Pons (tissue), 1 donor: ENCODE results near the gene FURIN.
"Not testable (repeated sequence)": the region's sequence is repeated elsewhere in the genome, so short reads cannot be mapped to it uniquely, and the experiment has no call there.

ENCODE experiments used
- DNase-seq: peaks from one replicate; pipeline ENCODE4 v3.0.0-alpha.2; 2016; ENCODE audit warnings: low spot score

The FURIN gene

DNA sequence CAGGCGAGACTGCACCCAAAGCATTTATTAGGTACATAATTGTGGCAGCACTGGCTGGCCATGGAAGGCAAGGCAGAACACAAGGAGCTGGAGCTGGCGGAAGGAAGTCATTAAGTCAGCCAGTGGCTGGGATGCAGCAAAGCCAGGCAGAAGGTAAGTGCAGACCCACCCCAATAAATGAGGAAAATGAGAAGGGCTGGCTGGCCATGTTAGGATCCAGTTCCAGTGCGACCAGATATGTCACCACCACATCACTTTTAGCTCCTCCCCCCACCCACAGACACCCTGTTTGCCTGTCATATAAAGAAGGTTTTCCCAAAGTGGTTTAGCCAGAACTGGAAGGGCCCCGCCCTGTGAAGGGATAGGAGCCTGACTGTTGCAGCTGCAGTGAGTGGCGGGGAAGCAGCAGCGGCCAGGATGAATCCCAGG lies at the start of gene FURIN:
Gene FURIN, plus strand, starts transcription at position 328 of the 429 bp plus-strand sequence. CDS start 7,153 bp downstream, outside the sequence.
- no peak for DNase-seq

DNA sequence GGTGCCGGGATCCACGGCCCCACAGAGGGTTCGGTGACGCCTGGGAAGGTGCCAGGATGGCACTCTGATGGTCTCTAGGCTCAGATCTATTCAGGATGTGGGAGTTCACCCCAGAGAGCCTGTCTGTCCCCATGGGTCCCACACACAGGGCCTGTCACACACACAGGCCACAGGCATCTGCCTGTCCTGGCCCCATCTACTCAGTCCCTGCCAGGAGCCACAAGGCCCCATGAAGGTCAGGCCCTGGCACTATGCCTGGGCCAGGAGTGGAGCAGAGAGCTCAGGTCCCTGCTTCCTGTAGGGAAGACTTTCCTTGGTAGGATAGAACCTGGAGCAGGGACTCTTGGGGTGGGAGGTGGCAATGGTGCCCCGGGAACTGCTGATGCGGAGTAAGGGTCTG lies 49.0 kb upstream of the FURIN start:
- DNase-seq, result no peak

DNA sequence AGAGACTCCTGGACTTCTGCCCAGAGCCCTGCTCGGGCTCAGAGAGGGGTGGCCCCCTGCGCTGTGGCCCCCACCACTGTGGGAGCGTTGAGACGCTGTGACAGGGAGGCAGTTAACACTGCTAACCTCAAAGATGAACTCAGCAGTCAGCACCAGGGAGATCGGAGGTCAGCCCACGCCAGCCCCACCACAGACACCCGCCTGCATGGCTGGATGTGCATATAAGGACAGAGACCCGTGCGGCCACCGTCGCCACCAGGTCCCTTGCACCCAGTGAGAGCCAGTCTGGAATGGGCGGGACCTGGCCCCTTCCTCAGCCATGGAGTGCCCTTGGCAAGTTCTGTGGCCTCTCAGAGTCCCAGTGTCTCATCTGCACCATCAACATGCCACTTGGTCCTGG lies 48.5 kb upstream of the FURIN start:
- no peak for DNase-seq

DNA sequence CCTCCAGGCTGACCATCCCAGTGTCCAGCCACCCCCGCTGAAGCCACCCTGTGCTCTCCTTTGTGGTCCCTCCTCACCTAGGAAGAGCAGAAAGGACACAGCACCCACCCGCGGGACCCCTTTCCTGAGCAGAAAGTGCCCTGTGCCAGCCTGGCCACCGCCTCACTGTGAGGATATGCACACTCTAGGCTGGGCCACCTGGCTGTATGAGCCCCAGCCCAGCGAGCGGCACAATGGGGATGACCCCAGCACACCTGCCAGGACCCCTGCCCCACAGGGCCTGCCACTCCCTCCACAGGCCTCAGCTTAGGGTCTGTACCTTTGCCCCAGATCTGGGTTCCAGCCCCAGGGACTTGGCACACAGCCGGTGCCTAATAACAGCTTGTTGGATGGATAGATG lies 47.9 kb upstream of the FURIN start:
- DNase-seq, result no peak

DNA sequence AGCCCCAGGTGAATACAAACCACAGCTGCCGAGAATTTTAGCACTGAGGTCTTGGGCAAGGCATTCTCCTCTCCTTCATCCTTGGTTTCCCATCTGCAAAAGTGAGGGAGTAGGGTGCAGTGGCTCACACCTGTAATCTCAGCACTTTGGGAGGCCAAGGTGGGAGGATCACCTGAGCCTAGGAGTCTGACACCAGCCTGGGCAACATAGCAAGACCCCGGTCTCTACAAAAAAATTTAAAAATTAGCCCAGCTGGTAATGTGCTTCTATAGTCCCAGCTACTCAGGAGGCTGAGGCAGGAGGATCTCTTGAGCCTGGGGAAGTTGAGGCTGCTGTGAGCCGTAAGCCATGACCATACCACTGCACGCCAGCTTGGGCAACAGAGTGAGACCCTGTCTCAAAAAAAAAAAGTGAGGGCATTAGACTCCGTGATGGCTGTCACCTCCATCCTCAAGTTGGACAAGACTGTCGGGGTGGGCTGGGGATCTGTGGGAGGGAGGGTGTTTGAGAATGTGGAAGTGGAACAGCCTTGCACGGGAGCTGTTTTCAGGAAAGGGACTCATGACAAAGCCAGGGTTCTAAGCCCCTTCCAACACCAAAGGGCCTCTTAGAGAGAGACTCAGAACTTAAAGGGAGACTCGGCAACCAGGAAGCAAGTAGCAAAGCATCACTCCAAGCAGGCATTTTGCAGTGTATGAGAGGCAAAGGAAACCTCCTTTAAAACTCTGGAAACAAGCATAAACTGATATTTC lies 46.0 kb upstream of the FURIN start:
- no peak for DNase-seq

DNA sequence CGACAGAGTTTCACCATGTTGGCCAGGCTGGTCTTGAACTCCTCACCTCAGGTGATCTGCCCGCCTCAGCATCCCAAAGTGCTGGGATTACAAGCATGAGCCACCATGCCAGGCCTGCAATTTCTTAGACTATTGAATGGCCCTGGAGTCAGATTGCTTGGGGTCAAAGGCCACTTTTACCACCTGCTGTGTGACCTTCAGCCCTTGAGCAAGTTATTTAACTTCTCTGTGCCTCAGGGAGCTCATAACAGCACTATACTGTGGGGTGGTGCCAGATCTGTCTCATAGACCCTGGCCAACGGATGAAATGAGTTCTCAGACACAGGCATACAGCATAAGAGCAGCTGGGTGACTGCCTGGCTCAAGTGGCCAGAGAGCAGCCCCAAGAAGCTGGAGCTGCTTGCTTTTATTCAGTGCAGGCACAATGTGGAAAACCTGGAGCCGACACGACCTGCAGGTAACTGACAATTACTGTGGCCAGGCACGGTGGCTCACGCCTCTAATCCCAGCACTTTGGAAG lies 44.9 kb upstream of the FURIN start:
- no peak for DNase-seq

DNA sequence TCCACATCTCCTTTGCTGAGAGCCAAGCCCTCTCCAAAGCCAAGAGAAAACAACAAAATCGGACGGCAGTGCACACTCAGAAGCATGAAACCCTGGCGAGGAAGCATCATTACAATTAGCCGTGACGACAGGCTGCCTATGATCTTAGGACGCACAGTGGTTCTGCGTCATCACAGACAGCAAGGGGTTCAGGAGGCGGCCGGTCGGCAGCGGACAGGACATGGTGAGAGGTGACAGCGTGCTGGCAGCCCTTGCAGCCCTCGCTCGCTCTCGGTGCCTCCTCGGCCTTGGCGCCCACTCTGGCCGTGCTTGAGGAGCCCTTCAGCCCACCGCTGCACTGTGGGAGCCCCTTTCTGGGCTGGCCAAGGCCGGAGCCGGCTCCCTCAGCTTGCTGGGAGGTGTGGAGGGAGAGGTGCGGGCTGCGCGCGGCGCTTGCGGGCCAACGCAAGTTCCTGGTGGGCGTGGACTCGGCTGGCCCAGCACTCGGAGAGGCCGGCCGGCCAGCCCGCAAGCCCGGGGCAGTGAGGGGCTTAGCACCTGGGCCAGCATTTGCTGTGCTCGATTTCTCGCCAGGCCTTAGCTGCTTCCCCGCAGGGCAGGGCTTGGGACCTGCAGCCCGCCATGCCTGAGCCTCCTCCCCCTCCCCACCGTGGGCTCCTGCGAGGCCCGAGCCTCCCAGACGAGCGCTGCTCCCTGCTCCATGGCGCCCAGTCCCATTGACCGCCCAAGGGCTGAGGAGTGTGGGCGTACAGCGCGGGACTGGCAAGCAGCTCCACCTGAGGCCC lies 43.1 kb upstream of the FURIN start:
- DNase-seq, result not testable (repeated sequence)

DNA sequence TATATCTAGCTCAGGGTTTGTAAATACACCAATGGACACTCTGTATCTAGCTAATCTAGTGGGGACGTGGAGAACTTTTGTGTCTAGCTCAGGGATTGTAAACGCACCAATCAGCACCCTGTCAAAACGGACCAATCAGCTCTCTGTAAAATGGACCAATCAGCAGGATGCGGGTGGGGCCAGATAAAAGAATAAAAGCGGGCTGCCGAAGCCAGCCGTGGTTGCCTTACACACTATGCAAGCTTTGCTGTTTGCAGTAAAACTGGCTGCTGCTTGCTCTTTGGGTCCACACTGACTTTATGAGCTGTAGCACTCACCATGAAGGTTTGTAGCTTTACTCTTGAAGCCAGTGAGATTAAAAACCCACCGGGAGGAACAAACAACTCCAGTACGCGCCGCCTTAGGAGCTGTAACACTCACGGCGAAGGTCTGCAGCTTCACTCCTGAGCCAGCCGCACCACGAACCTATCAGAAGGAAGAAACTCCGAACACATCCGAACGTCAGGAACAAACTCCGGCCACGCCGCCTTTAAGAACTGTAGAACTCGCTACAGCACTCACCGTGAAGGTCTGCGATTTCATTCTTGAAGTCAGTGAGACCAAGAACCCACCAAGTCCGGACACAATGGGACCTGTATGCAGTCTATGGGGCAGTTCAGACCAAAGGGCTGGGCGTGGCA lies 42.0 kb upstream of the FURIN start:
- not testable (repeated sequence) for DNase-seq

DNA sequence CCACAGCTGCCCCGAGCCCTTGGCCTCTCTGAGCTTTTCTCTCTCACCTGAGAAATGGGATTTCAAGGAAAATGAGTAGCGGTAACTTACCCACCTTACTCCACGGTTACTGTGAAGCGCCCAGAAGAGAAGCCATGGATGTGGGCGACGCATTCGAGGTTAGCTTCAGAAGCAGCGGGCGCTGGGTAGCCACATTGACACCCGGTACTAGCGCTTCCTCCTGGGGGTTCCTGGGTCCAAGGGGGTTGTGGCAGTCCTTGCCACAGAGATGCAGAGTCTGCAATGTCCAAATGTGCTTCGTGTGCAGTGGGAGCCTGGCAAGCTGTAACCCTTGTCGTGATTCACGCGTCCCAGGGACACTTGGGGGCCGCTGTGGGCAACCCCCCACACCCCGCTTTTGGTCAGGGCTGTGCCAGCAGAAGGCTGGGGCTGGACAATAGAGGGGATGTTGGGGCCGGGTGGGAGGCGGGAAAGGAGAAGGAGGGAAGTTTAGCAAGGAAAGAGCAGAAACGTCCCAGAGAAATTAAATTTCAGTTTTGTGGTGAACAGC lies 41.4 kb upstream of the FURIN start:
- DNase-seq, result no peak

DNA sequence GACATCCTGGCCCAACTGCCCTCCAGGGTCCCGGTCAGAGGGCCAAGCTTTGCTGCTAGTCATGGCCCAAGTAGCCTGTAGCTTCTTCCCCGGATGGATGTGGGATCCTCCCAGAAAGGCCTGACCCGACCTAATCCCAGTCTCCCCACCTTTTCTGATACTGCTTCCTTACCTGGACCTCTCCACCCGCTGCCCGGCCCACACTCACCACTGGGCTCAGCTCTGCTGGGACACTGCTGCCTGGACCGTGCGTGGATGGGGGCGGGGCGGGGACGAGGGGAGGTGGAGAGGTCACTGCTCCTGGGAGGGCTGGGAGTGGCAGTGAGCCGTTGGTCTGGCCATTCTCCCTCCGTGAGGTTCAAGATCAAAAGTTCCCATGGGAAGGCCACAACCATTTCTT lies 40.3 kb upstream of the FURIN start:
- DNase-seq, result no peak

DNA sequence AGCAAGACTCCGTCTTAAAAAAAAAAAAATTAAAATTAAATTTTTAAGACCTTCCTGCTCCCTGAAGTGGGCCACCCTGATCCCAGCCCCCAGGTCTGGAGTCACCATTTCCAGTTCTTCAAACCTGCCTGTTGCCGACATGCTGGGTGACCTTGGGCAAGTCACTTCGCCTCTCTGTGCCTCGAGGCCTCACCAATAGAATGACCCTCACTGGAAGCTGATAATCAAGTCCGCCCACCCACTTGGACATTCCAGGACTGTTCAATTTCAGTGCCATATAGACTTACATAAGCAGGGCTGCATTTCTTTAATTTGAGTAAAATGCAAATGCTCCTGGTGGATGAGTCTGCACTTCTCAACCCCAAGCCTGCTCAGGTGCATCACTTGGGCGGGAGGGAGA lies 39.3 kb upstream of the FURIN start:
- DNase-seq, result no peak

DNA sequence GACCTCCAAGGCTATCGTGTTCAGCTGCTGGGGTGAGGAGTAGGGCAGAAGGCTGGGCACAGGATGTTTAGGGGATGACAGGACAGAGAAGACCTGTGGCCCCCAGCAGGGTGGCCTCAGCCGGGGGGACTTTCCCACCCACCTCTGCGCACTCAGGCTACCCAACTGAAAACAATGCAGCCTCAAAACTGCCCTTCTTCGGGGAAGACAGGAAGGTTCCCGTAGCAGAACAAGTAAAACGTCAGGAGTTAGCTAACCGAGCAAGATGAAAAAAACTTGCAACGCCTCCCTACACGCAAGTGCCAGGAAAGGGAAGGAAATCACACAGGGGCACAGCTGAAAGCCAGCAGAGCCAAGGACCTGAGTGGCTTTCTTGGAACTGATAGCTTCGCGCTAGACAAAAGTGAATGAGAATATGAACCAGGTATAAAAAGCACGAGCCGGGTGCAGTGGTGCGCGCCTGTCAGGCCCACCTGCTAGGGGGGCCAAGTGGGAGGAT lies 38.4 kb upstream of the FURIN start:
- DNase-seq, result peak; percentile 27

DNA sequence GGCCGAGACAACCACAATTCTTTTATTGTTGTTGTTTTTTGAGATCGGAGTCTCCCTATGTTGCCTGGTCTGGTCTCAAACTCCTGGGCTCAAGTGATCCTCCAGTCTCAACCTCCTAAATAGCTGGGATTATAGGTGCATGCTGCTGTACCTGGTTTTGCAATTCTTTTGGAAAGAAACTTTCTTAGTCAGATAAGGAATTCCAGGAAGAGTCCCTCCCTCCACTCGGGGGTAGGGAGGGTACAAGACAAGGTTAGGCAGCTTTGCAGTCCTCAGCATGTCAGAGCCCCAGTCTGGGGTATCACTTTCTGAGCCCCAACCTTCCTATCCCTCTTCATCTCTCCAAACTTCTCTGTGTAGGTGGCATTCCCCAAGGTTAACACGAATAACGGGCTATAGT lies 33.8 kb upstream of the FURIN start:
- no peak for DNase-seq

DNA sequence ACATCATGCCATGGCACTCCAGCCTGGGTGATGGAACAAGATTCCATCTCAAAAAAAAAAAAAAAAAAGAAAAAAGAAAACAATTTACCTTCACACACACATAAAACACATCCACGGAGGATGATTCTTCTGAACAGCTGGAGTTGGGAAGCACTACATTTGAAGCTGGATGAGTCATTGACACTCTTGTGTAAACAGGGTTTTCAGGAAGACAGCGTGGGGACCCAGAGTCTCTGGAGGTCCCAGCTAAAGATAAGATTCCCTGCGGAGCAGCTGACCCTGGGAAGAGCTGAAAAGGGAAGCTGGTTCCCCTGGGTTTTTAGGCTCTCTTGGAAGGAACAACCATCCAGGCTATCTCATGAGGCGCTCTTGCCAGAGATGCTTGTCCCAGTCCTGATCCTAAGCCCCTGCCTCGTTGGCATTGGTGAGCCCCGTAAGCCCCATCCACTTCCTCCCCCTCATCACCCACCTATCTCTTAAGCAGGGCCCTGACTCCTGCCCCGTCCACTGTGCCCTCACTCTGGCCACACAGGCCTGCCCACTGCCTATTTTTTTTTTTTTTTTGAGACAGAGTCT lies 32.0 kb upstream of the FURIN start:
- DNase-seq, result no peak

DNA sequence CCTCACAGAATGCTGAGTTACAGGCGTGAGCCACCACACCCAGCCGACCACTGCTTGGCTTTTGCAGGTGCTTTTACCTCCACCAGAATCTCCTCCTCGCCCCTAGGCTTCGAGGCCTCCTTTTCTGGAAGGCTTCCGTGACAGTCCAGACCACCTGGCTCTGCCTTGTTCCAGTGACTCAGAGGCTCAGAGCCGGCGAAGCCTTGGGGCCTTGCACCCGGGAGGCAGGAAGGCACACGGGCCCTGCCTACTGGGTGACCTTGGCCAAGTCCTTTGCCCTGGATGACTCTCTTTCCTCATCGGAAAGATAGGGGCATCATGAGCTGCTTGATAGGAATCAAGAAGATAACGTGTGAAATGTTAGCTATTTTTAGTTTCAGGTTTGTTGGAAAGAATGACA lies 31.3 kb upstream of the FURIN start:
- DNase-seq, result no peak

DNA sequence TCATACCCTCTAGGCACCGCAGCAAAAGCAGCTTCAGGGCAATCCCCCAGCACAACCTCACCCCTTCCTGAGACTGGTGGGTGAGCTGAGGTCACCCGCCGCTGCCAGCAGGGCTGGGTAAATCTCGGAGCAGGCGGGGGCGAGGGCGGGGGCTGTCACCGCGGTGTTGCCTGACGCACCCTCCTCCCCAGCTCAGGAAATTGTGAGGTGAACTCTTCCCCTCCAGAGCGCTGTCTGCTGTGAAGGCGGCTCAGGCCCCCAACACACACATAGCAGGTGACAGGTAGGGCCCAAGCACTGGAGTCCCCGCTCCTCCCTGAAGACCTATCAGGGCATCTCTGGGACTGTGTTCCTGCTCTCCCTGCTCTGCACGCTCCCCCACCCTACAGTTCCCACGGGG lies 30.2 kb upstream of the FURIN start:
- no peak for DNase-seq

DNA sequence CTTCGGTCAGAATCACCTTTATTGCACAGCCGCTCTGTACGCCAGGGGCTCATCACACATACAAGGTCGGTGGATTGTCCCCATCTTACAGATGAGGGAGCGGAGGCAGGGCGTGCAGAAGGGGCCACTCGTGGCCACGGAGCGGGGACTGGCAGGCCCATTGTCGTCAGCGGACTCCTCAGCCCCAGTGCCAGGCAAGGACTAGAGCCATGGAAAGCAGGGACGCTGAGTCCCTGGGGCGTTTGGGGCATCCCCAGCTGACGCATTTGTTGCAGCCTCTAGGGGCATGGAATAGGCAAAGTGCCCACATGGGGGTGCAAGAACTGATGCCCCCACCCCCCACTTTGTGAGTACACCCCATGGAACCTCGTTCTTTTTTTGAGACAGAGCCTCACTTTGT lies 29.8 kb upstream of the FURIN start:
- DNase-seq, result no peak

DNA sequence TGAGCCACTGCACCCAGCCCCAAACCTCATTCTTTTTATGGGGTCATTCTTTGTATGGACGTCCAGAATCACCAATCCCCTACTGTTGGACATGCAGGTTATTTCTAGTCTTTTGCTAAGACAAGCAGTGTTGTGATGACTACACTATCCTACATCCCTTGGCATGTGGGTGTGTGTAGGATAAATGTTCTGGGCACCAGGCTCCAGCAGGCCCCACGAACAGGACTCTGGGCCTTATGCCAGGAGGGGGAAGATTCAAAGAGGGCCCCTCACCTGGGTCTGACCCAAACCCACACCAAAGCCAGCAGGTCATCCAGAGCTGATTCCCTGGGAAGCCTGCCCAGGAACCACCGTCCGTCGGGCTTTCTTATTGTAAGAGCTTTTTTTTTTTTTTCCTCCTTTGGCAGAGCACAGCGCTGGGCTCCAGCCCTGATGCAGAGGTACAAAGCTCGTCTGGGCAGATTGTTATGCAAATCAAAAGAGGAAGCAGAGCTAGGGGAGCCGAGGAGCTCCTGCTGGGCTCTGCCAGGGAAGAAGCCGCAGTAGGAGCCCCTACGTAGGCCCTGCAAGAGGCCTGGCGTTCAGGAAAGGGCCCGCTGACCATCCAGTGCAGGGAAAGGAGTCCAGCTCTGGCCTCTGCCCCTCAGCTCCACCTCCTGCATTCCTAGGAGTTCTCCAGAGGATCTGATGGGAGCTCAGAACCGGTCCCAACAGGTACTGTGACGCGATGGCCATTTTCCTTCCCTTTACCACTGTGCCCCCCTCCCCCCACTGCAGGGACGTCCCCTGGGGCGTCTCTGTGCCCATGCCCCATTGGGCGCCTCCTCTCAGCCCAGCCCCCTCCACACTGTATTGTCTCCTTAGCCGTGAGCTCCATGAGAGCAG lies 29.0 kb upstream of the FURIN start:
- DNase-seq, result peak; percentile 21

DNA sequence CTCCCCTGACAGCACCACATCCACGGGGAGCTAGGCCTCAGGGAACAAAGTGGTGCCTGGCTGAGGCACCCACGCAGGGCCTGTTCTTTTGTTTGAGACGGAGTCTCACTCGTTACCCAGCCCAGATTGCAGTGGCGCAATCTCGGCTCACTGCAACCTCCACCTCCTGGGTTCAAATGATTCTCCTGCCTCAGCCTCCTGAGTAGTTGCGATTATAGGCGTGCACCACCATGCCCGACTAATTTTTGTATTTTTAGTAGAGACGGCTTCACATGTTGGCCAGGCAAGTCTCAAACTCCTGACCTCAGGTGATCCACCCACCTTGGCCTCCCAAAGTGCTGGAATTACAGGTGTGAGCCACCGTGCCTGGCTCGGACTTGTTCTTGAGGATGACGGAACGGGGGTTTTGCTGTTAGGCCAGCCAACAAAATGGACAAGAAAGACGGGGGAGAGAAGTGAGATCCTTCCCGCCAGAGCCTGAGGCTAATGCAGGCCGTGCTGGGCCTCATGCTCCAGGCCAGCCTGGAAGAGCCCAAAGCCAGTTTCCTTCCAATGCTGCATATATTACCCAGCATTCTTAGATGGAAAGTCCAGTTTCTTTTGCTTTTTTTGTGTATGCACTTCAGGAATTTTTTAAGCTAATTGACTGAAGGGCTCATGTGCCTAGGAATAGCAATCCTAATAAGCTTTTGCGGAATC lies 28.1 kb upstream of the FURIN start:
- DNase-seq, result no peak

DNA sequence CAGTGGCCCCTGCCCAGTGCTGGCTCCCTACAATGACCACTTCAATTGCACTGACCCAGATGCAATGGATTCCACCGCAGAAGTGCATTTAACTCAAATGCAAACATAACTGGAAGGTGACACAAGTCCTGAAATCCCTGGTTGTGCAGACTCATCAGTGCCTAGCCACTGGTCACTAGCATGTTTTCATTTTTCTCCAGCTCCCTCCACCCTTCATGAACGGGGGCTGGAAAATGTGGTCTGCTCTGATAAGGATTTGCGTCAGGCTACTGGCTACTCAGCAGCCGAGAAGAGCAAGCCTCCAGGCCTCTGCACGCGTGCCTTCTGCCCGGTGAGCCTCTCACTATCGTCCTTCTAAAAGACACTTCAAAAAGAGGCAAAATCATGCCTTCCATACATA lies 27.4 kb upstream of the FURIN start:
- DNase-seq, result no peak
